H1 (cell line): Measurements from ENCODE around the gene PRKACA. TPM values are rescaled to one million over a fixed set of nuclear protein-coding genes. Genes with fewer than 3 reads are reported as not detected.

Source experiments
- CTCF ChIA-PET: fragments of 300-600 bp; sonication (Branson Sonifier 250); formaldehyde crosslinking; loops from one replicate; lab custom pipeline; 2021; ENCODE audit not compliant: partially characterized antibody; lab: Charles Lee
- POLR2A ChIA-PET: fragments of 300-600 bp; sonication (Branson Sonifier 250); formaldehyde crosslinking; loops from one replicate; lab custom pipeline; 2021; ENCODE audit warnings: inconsistent platforms; ENCODE audit not compliant: partially characterized antibody; lab: Charles Lee
- DNase-seq, 2 experiments: peaks; one replicate each; pipeline versions ENCODE4 v3.0.0 to v3.0.0-alpha.2; 2010 to 2022; ENCODE audit warnings: low spot score in 2 of 2, low read depth in 1 of 2, mixed read lengths in 1 of 2
- FAIRE-seq: peaks from 2 replicates; lab custom pipeline; 2011; peaks lifted over from hg19 to GRCh38; lab: Jason Lieb, UNC
- H2AFZ ChIP-seq: 2 replicates; pipeline ENCODE4 v1.8.1; 2012; ENCODE audit warnings: low read length, inconsistent platforms
- H2AK5ac ChIP-seq: 2 replicates; pipeline ENCODE4 v1.6.1; 2013; ENCODE audit warnings: low read depth, low read length
- H2BK120ac ChIP-seq: replicated peaks from 2 replicates; pipeline ENCODE3; 2013; ENCODE audit warnings: low read depth, low read length, inconsistent platforms
- H2BK12ac ChIP-seq: 2 replicates; pipeline ENCODE4 v1.6.1; 2013; ENCODE audit warnings: low read depth, low read length
- H2BK15ac ChIP-seq: 2 replicates; pipeline ENCODE4 v1.6.1; 2013; ENCODE audit warnings: low read length
- H2BK20ac ChIP-seq: 2 replicates; pipeline ENCODE4 v1.6.1; 2013; ENCODE audit warnings: low read length
- H2BK5ac ChIP-seq: 2 replicates; pipeline ENCODE4 v1.6.1; 2013; ENCODE audit warnings: low read depth, low read length
- H3K14ac ChIP-seq: 2 replicates; pipeline ENCODE4 v1.6.1; 2013; ENCODE audit warnings: inconsistent platforms; ENCODE audit not compliant: insufficient read length
- H3K18ac ChIP-seq: 2 replicates; pipeline ENCODE4 v1.6.1; 2013; ENCODE audit warnings: low read length; ENCODE audit errors: extremely low read depth
- H3K23ac ChIP-seq: 2 replicates; pipeline ENCODE4 v1.6.1; 2013; ENCODE audit warnings: inconsistent platforms; ENCODE audit not compliant: insufficient read length
- H3K23me2 ChIP-seq: 2 replicates; pipeline ENCODE4 v1.6.1; 2013; ENCODE audit warnings: low read depth, low read length
- H3K27ac ChIP-seq: 2 replicates; pipeline ENCODE4 v1.6.1; 2011; ENCODE audit warnings: low read depth, low read length, inconsistent platforms
- H3K27me3 ChIP-seq, 4 experiments: replicated peaks in 1 of 4; 1 replicate in 1 of 4; 2 replicates in 3 of 4; pipeline versions ENCODE4 v1.6.1 to v1.8.1; 2011 to 2013; ENCODE audit warnings: low read length in 3 of 4, mild to moderate bottlenecking in 3 of 4, inconsistent platforms in 2 of 4, mixed read lengths in 2 of 4, moderate library complexity in 1 of 4; ENCODE audit not compliant: control insufficient read depth in 3 of 4, insufficient read depth in 3 of 4; ENCODE audit errors: extremely low read depth in 1 of 4
- H3K36me3 ChIP-seq, 4 experiments: 2 replicates each; pipeline versions ENCODE4 v1.6.1 to v1.8.1; 2011 to 2013; ENCODE audit warnings: mild to moderate bottlenecking in 4 of 4, low read length in 3 of 4, moderate library complexity in 2 of 4, control low read depth in 1 of 4, inconsistent platforms in 1 of 4; ENCODE audit not compliant: insufficient read depth in 4 of 4, control insufficient read depth in 2 of 4
- H3K4ac ChIP-seq: replicated peaks from 2 replicates; pipeline ENCODE3; 2013; ENCODE audit warnings: low read length, low read depth, mixed read lengths, inconsistent platforms; ENCODE audit not compliant: insufficient read length
- H3K4me1 ChIP-seq, 4 experiments: replicated peaks in 1 of 4; 1 replicate in 1 of 4; 2 replicates in 3 of 4; pipeline versions ENCODE4 v1.6.1 to v1.8.1; 2011 to 2013; ENCODE audit warnings: low read length in 3 of 4, inconsistent platforms in 2 of 4, mixed read lengths in 1 of 4; ENCODE audit not compliant: insufficient read depth in 4 of 4, control insufficient read depth in 3 of 4
- H3K4me2 ChIP-seq, 2 experiments: 2 replicates each; pipeline versions ENCODE4 v1.6.1 to v1.8.1; 2011 to 2013; ENCODE audit warnings: low read depth in 2 of 2, low read length in 2 of 2, control low read depth in 1 of 2, inconsistent platforms in 1 of 2, mild to moderate bottlenecking in 1 of 2; ENCODE audit not compliant: insufficient read depth in 1 of 2
- H3K4me3 ChIP-seq, 4 experiments: fragments of 200-600, 300-600 bp in 1 of 4; sonication (generic), shearing (Covaris generic), sonication (Bioruptor Twin) in 1 of 4; 2 replicates each; pipeline versions ENCODE4 v1.5.1 to v1.8.1; 2011 to 2016; ENCODE audit warnings: low read length in 4 of 4, low read depth in 3 of 4, control low read depth in 2 of 4, inconsistent platforms in 2 of 4, mild to moderate bottlenecking in 2 of 4, mixed read lengths in 1 of 4, moderate library complexity in 1 of 4; ENCODE audit not compliant: insufficient read depth in 2 of 4; ENCODE audit errors: extremely low read depth in 1 of 4
- H3K56ac ChIP-seq: replicated peaks from 2 replicates; pipeline ENCODE3; 2013; ENCODE audit warnings: low read depth, mild to moderate bottlenecking, mixed read lengths, low read length, inconsistent platforms; ENCODE audit not compliant: insufficient read length
- H3K79me1 ChIP-seq: 2 replicates; pipeline ENCODE4 v1.6.1; 2013; ENCODE audit warnings: low read depth, low read length, control low read depth
- H3K79me2 ChIP-seq, 2 experiments: 2 replicates each; pipeline versions ENCODE4 v1.6.1 to v1.8.1; 2012 to 2013; ENCODE audit warnings: low read length in 2 of 2, mild to moderate bottlenecking in 2 of 2, inconsistent platforms in 1 of 2; ENCODE audit not compliant: insufficient read depth in 2 of 2, control insufficient read depth in 1 of 2
- H3K9ac ChIP-seq, 4 experiments: replicated peaks in 1 of 4; 1 replicate in 1 of 4; 2 replicates in 3 of 4; pipeline versions ENCODE4 v1.6.1 to v1.8.1; 2011 to 2013; ENCODE audit warnings: low read depth in 3 of 4, low read length in 3 of 4, control low read depth in 2 of 4, mild to moderate bottlenecking in 2 of 4, moderate library complexity in 2 of 4, inconsistent platforms in 1 of 4; ENCODE audit errors: extremely low read depth in 1 of 4
- H3K9me3 ChIP-seq, 2 experiments: 2 replicates each; pipeline versions ENCODE4 v1.6.1 to v1.8.1; 2012 to 2013; ENCODE audit warnings: mild to moderate bottlenecking in 2 of 2, moderate library complexity in 2 of 2, control low read depth in 1 of 2, inconsistent platforms in 1 of 2, low read depth in 1 of 2, low read length in 1 of 2, mixed read lengths in 1 of 2; ENCODE audit not compliant: insufficient read depth in 2 of 2
- H4K20me1 ChIP-seq, 2 experiments: replicated peaks in 1 of 2; 2 replicates each; pipeline versions ENCODE3 to v1.8.1; 2011 to 2013; ENCODE audit warnings: inconsistent platforms in 2 of 2, low read length in 2 of 2, mild to moderate bottlenecking in 1 of 2; ENCODE audit not compliant: insufficient read depth in 2 of 2, control insufficient read depth in 1 of 2
- H4K5ac ChIP-seq: 2 replicates; pipeline ENCODE4 v1.6.1; 2013; ENCODE audit warnings: low read length, low read depth, mixed read lengths, inconsistent platforms; ENCODE audit not compliant: insufficient read length
- H4K8ac ChIP-seq: 2 replicates; pipeline ENCODE4 v1.8.0; 2013; ENCODE audit warnings: mild to moderate bottlenecking, moderate library complexity, low read length, inconsistent platforms; ENCODE audit not compliant: insufficient read depth; ENCODE audit errors: extremely low read depth
- H4K91ac ChIP-seq: replicated peaks from 2 replicates; pipeline ENCODE3; 2013; ENCODE audit warnings: low read length, mixed read lengths, inconsistent platforms; ENCODE audit not compliant: insufficient read length
- EGR1 ChIP-seq: IDR thresholded peaks from 2 replicates; pipeline ENCODE4 v1.6.1; 2011; ENCODE audit warnings: low read depth, low read length, borderline replicate concordance
- KDM1A ChIP-seq: fragments of 200-600, 300-600 bp; sonication (generic); IDR thresholded peaks from 2 replicates; pipeline ENCODE4 v1.7.1; 2016; ENCODE audit warnings: mild to moderate bottlenecking, low read length, borderline replicate concordance
- MAFK ChIP-seq: IDR thresholded peaks from 2 replicates; pipeline ENCODE4 v1.6.1; 2012; ENCODE audit warnings: low read depth, mild to moderate bottlenecking, improper control_type of control experiment, low read length
- SP1 ChIP-seq: IDR thresholded peaks from 2 replicates; pipeline ENCODE4 v1.6.1; 2011; ENCODE audit warnings: low read depth, low read length
- TBP ChIP-seq: IDR thresholded peaks from 2 replicates; pipeline ENCODE4 v1.6.1; 2011; ENCODE audit warnings: low read depth, low read length, improper control_type of control experiment
- WGBS, 2 experiments: shearing (Covaris generic) in 1 of 2; methylation state at CpG; one replicate each; pipeline versions ENCODE4 v1.1.6 to v1.1.7; 2013 to 2015; ENCODE audit warnings: low lambda C conversion rate in 2 of 2, mixed read lengths in 2 of 2, inconsistent platforms in 1 of 2, low coverage in 1 of 2, missing lambda C conversion rate in 1 of 2; ENCODE audit not compliant: insufficient replicate concordance in 2 of 2, insufficient coverage in 1 of 2, insufficient read length in 1 of 2; ENCODE audit errors: extremely low coverage in 1 of 2, missing lambda C conversion rate in 1 of 2; 5-methylcytosine and 5-hydroxymethylcytosine counted together
- polyA plus RNA-seq, 7 experiments: library from polyadenylated mRNA; depleted of rRNA in 3 of 7; stranded (reverse) in 5 of 7; unstranded in 2 of 7; fragments of >200 nt in 5 of 7; fragments of 200-250 nt in 2 of 7; gene quantifications; 1 replicate in 5 of 7; 2 replicates in 1 of 7; 4 replicates in 1 of 7; pipeline versions ENCODE4 v1.2.1 to v1.2.3, GENCODE V29; 2011 to 2013; ENCODE audit warnings: missing spikeins in 2 of 7, mixed read lengths in 2 of 7
- total RNA-seq: library from RNA; stranded (reverse); fragmentation: NEBNext Ultra II Directional; extraction: Animal tissue kit (Norgen Biotek cat#: 25700); gene quantifications from 2 replicates; pipeline ENCODE4 v1.2.1, GENCODE V29; 2021

PRKACA gene
- total and polyA plus RNA-seq, 2 of the 8 experiments (the other 6 are each of a cell fraction or from before 2014, with no cell fraction given) = 14.2 to 48.2 TPM

- H3K27ac ChIP-seq = no peak overlapping the region
- peaks cover 0 to 6% (median 3%) of the 10 kb centered on the region in 4 experiments; a peak in 4 of 7 replicates for H3K4me1 ChIP-seq
- H2BK12ac ChIP-seq = no peak overlapping the region
- H3K14ac ChIP-seq = no peak overlapping the region
- FAIRE-seq (no peak), DNase-seq (no peak)
- H4K5ac ChIP-seq = no peak overlapping the region
- H2AFZ ChIP-seq = no peak overlapping the region
- H3K23ac ChIP-seq = no peak overlapping the region
- ChIA-PET POLR2A (interaction anchor here (0.6 to 1.4 kb wide), 2 partner anchors 18 to 21 kb away, joined by 3 to 4 read pairs; no protein-coding TSS in a partner anchor), CTCF (interaction anchor here (1.1 to 7.3 kb wide), 3 partner anchors 8 to 130 kb away, joined by 3 to 103 read pairs (median 6); partner anchors contain the start of gene MISP3)
- H3K4ac ChIP-seq = no peak overlapping the region
- H2BK20ac ChIP-seq = no peak overlapping the region
- H3K9me3 ChIP-seq = no peaks in the 10 kb centered on the region
- H2AK5ac ChIP-seq = no peak overlapping the region
- H3K23me2 ChIP-seq = peaks cover 5% of the 10 kb centered on the region; the same call in 1 of the 2 replicates
- H3K27me3 ChIP-seq = peaks cover 5 to 15% (median 12%) of the 10 kb centered on the region in 4 experiments
- no peak overlapping the region for H2BK15ac ChIP-seq
- no peaks in the 10 kb centered on the region for H3K79me1 ChIP-seq
- no peak overlapping the region for H3K56ac ChIP-seq
- no peaks in the 10 kb centered on the region for H3K79me2 ChIP-seq
- no peak overlapping the region for H2BK5ac ChIP-seq
- H4K8ac ChIP-seq = no peak overlapping the region
- no peak overlapping the region for H4K91ac ChIP-seq
- H3K4me2 ChIP-seq = no peak overlapping the region
- no peak overlapping the region for H3K4me3 ChIP-seq
- no peak overlapping the region for H2BK120ac ChIP-seq
- WGBS, 2 experiments = 89% methylated on average over 7 of the region's 7 CpGs; no CpG with 5 or more reads in 1 of the 2 experiments
- H3K18ac ChIP-seq = no peak overlapping the region
- H3K36me3 ChIP-seq = no peaks in the 10 kb centered on the region
- H4K20me1 ChIP-seq = peaks cover 0 to 2% of the 10 kb centered on the region in 2 experiments
- no peak overlapping the region for H3K9ac ChIP-seq
- TF ChIP-seq SP1 (no peak), MAFK (no peak), TBP (no peak), EGR1 (no peak), KDM1A (no peak)
These were observed 54.5 kb downstream of the PRKACA start for GRCh38 chr19:14063105-14063504.
